ENCODE data around the gene SNX8. TPM values are rescaled to one million over a fixed set of nuclear protein-coding genes. Genes with fewer than 3 reads are reported as not detected.

The SNX8 gene
- total and polyA plus RNA-seq, 2 of the 13 experiments (the other 11 are each of a cell fraction or from before 2014, with no cell fraction given): 20.6 to 45.2 TPM

- TF ChIP-seq, protein P1, sequence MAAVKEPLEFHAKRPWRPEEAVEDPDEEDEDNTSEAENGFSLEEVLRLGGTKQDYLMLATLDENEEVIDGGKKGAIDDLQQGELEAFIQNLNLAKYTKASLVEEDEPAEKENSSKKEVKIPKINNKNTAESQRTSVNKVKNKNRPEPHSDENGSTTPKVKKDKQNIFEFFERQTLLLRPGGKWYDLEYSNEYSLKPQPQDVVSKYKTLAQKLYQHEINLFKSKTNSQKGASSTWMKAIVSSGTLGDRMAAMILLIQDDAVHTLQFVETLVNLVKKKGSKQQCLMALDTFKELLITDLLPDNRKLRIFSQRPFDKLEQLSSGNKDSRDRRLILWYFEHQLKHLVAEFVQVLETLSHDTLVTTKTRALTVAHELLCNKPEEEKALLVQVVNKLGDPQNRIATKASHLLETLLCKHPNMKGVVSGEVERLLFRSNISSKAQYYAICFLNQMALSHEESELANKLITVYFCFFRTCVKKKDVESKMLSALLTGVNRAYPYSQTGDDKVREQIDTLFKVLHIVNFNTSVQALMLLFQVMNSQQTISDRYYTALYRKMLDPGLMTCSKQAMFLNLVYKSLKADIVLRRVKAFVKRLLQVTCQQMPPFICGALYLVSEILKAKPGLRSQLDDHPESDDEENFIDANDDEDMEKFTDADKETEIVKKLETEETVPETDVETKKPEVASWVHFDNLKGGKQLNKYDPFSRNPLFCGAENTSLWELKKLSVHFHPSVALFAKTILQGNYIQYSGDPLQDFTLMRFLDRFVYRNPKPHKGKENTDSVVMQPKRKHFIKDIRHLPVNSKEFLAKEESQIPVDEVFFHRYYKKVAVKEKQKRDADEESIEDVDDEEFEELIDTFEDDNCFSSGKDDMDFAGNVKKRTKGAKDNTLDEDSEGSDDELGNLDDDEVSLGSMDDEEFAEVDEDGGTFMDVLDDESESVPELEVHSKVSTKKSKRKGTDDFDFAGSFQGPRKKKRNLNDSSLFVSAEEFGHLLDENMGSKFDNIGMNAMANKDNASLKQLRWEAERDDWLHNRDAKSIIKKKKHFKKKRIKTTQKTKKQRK (IDR thresholded peaks at IDR 0.05; ENCODE audit: low read length): no peak
- TF ChIP-seq SETDB1 (CRISPR knock-in tag; IDR thresholded peaks at IDR 0.05; ENCODE audit: borderline replicate concordance) (no peak), TARDBP (CRISPR knock-in tag; IDR thresholded peaks at IDR 0.05) (no peak), ZFY (CRISPR knock-in tag; IDR thresholded peaks at IDR 0.05) (peak; percentile 38; the same call in 1 of the 2 replicates), NR3C1 (CRISPR knock-in tag; IDR thresholded peaks at IDR 0.05) (no peak), ZSCAN30 (CRISPR knock-in tag; IDR thresholded peaks at IDR 0.05) (no peak), ZFP91 (CRISPR knock-in tag; IDR thresholded peaks at IDR 0.05; ENCODE audit: borderline replicate concordance) (no peak), RBFOX2 (IDR thresholded peaks at IDR 0.05; ENCODE audit: low read depth, low read length) (peak; percentile 74), ZNF10 (CRISPR knock-in tag; IDR thresholded peaks at IDR 0.05; ENCODE audit: borderline replicate concordance, low read depth) (no peak), JUN (CRISPR knock-in tag; IDR thresholded peaks at IDR 0.05) (no peak), FOXA3 (CRISPR knock-in tag; IDR thresholded peaks at IDR 0.05) (no peak), ZNF318 (CRISPR knock-in tag; IDR thresholded peaks at IDR 0.05) (0 out of 2 replicates have a peak, but pooled peaks have one; percentile 40)
- TF ChIP-seq, protein P2, sequence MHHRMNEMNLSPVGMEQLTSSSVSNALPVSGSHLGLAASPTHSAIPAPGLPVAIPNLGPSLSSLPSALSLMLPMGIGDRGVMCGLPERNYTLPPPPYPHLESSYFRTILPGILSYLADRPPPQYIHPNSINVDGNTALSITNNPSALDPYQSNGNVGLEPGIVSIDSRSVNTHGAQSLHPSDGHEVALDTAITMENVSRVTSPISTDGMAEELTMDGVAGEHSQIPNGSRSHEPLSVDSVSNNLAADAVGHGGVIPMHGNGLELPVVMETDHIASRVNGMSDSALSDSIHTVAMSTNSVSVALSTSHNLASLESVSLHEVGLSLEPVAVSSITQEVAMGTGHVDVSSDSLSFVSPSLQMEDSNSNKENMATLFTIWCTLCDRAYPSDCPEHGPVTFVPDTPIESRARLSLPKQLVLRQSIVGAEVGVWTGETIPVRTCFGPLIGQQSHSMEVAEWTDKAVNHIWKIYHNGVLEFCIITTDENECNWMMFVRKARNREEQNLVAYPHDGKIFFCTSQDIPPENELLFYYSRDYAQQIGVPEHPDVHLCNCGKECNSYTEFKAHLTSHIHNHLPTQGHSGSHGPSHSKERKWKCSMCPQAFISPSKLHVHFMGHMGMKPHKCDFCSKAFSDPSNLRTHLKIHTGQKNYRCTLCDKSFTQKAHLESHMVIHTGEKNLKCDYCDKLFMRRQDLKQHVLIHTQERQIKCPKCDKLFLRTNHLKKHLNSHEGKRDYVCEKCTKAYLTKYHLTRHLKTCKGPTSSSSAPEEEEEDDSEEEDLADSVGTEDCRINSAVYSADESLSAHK (CRISPR knock-in tag; IDR thresholded peaks at IDR 0.05; ENCODE audit: borderline replicate concordance): no peak
These were observed at the start of gene SNX8 (continued) for GRCh38 chr7:2314209-2314955.

All from HepG2 (cell line).